WTC11 (cell line): Measurements from ENCODE around the gene AVP. TPM values are rescaled to one million over a fixed set of nuclear protein-coding genes. Genes with fewer than 3 reads are reported as not detected.

Experiments
- ATAC-seq: fragments of 200-7000 bp; cut with Tn5 transposase; 2 replicates; pipeline ENCODE4 v1.10.0; 2021; ENCODE audit warnings: mild to moderate bottlenecking, moderate library complexity
- CTCF ChIA-PET: fragments of 300-600 bp; sonication (Branson Sonifier 250); formaldehyde crosslinking; loops from one replicate; lab custom pipeline; 2021; ENCODE audit warnings: antibody characterized with exemption; lab: Charles Lee
- POLR2A ChIA-PET: fragments of 350-600 bp; sonication (Branson Sonifier 250); formaldehyde crosslinking; loops from one replicate; lab custom pipeline; 2021; ENCODE audit warnings: antibody characterized with exemption; lab: Charles Lee
- DNase-seq: peaks from one replicate; pipeline ENCODE4 v3.0.0; 2021; ENCODE audit warnings: low spot score
- H3K27ac Mint-ChIP-seq: 2 replicates; pipeline ENCODE4 v1.8.0; 2021; ENCODE audit warnings: mixed read lengths
- H3K27me3 Mint-ChIP-seq: 2 replicates; pipeline ENCODE4 v1.8.0; 2021; ENCODE audit warnings: low read depth, mild to moderate bottlenecking, moderate library complexity, mixed read lengths
- H3K36me3 Mint-ChIP-seq: 2 replicates; pipeline ENCODE4 v1.8.0; 2021; ENCODE audit warnings: mixed read lengths
- H3K4me1 Mint-ChIP-seq: 2 replicates; pipeline ENCODE4 v1.8.0; 2022; ENCODE audit warnings: mixed read lengths
- H3K4me3 Mint-ChIP-seq: 2 replicates; pipeline ENCODE4 v1.8.0; 2021; ENCODE audit warnings: mild to moderate bottlenecking, moderate library complexity, mixed read lengths
- H3K9me3 Mint-ChIP-seq: 2 replicates; pipeline ENCODE4 v1.8.0; 2021; ENCODE audit warnings: mixed read lengths
- ELF4 ChIP-seq: sonication (generic); formaldehyde crosslinking; IDR thresholded peaks from 2 replicates; pipeline ENCODE4 v1.8.1; 2022; ENCODE audit warnings: low read depth, mild to moderate bottlenecking, moderate library complexity, missing genetic modification reagents
- ERG ChIP-seq: fragments of 250-450 bp; sonication (Bioruptor Pico); IDR thresholded peaks from 2 replicates; pipeline ENCODE4 v1.8.0; 2021; ENCODE audit warnings: mild to moderate bottlenecking
- ESRRA ChIP-seq: sonication (generic); formaldehyde crosslinking; IDR thresholded peaks from 2 replicates; pipeline ENCODE4 v1.8.1; 2022; ENCODE audit warnings: mild to moderate bottlenecking, missing genetic modification reagents, borderline replicate concordance
- FOXK1 ChIP-seq: sonication (generic); formaldehyde crosslinking; IDR thresholded peaks from 2 replicates; pipeline ENCODE4 v1.8.0; 2022; ENCODE audit warnings: mild to moderate bottlenecking, moderate library complexity, missing genetic modification reagents
- GRHL2 ChIP-seq: fragments of 250-450 bp; sonication (Bioruptor Pico); IDR thresholded peaks from 2 replicates; pipeline ENCODE4 v1.8.0; 2022; ENCODE audit warnings: mild to moderate bottlenecking, moderate library complexity; ENCODE audit not compliant: insufficient replicate concordance, severe bottlenecking
- KAT7 ChIP-seq: sonication (generic); formaldehyde crosslinking; IDR thresholded peaks from 2 replicates; pipeline ENCODE4 v1.8.1; 2023; ENCODE audit warnings: missing genetic modification reagents, mild to moderate bottlenecking, borderline replicate concordance
- RORB ChIP-seq: fragments of 250-450 bp; sonication (Bioruptor Pico); IDR thresholded peaks from 2 replicates; pipeline ENCODE4 v1.9.0; 2021; ENCODE audit warnings: mild to moderate bottlenecking
- SMAD3 ChIP-seq: sonication (generic); formaldehyde crosslinking; IDR thresholded peaks from 2 replicates; pipeline ENCODE4 v1.8.0; 2022; ENCODE audit warnings: missing genetic modification reagents, mild to moderate bottlenecking, borderline replicate concordance
- SMAD4 ChIP-seq: sonication (generic); formaldehyde crosslinking; IDR thresholded peaks from 2 replicates; pipeline ENCODE4 v1.8.0; 2022; ENCODE audit warnings: mild to moderate bottlenecking, missing genetic modification reagents
- TEAD1 ChIP-seq: sonication (generic); formaldehyde crosslinking; IDR thresholded peaks from 2 replicates; pipeline ENCODE4 v1.8.0; 2022; ENCODE audit warnings: mild to moderate bottlenecking, missing genetic modification reagents
- ZBTB21 ChIP-seq: sonication (generic); formaldehyde crosslinking; IDR thresholded peaks from 2 replicates; pipeline ENCODE4 v1.8.1; 2023; ENCODE audit warnings: mild to moderate bottlenecking, missing genetic modification reagents, borderline replicate concordance
- ZNF263 ChIP-seq: sonication (generic); formaldehyde crosslinking; IDR thresholded peaks from 2 replicates; pipeline ENCODE4 v1.8.1; 2022; ENCODE audit warnings: low read depth, mild to moderate bottlenecking, moderate library complexity, missing genetic modification reagents
- total RNA-seq: library from RNA; stranded (reverse); gene quantifications from 3 replicates; pipeline ENCODE4 v1.2.3, GENCODE V29; 2021
- TF ChIP-seq, protein P1 (sequence below): sonication (generic); formaldehyde crosslinking; IDR thresholded peaks from 2 replicates; pipeline ENCODE4 v1.8.1; 2023; ENCODE audit warnings: mild to moderate bottlenecking, missing genetic modification reagents, moderate library complexity
- TF ChIP-seq, protein P2 (sequence below): fragments of 250-450 bp; sonication (Bioruptor Pico); IDR thresholded peaks from 2 replicates; pipeline ENCODE4 v1.9.0; 2021; ENCODE audit warnings: moderate library complexity, mild to moderate bottlenecking, inconsistent platforms, borderline replicate concordance
- TF ChIP-seq, protein P3 (sequence below): fragments of 250-450 bp; sonication (Bioruptor Pico); IDR thresholded peaks from 2 replicates; pipeline ENCODE4 v1.9.0; 2021; ENCODE audit warnings: mild to moderate bottlenecking
- TF ChIP-seq, protein P4 (sequence below): sonication (generic); formaldehyde crosslinking; IDR thresholded peaks from 2 replicates; pipeline ENCODE4 v1.8.0; 2022; ENCODE audit warnings: mild to moderate bottlenecking, missing genetic modification reagents
- TF ChIP-seq, protein P5 (sequence below): fragments of 250-450 bp; sonication (Bioruptor Pico); IDR thresholded peaks from 2 replicates; pipeline ENCODE4 v1.9.0; 2021; ENCODE audit warnings: mild to moderate bottlenecking
- TF ChIP-seq, protein P6 (sequence below): sonication (generic); formaldehyde crosslinking; conservative IDR thresholded peaks from 2 replicates; pipeline ENCODE4 v1.8.1; 2022; ENCODE audit warnings: mild to moderate bottlenecking, missing genetic modification reagents
- TF ChIP-seq, protein P7 (sequence below): fragments of 200-600 bp; IDR thresholded peaks from 2 replicates; pipeline ENCODE4 v1.8.0; 2022; ENCODE audit warnings: antibody characterized with exemption
- TF ChIP-seq, protein P8 (sequence below): fragments of 250-450 bp; sonication (Bioruptor Pico); IDR thresholded peaks from 2 replicates; pipeline ENCODE4 v1.9.0; 2021; ENCODE audit warnings: mild to moderate bottlenecking, borderline replicate concordance

AVP gene
- total RNA-seq, 1 experiment from 2014 or later, result 0.50 TPM

DNA sequence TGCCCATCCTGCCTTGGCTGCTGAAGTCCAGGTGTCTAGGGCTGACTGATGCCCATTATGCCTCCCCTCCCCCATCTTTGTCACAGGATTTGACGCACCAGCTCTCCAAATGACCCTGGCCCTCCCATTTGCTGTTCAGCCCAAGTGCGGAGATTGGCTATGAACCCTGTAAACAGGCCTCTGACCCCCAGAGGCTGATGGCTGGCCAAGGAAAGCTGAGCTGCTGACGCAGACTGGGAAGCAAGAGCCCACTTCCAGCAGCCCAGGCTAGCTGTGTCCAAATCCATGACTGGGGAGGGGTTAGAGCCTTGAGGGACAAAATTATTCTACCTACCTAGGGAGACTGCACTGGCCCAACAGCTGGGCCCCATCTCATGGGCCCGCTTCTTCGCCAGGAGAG lies 41.9 kb downstream of the AVP start:
- Mint-ChIP-seq H3K27me3 (no peaks in the 10 kb centered on the region), H3K4me3 (peak overlapping the region; percentile 48), H3K27ac (peak overlapping the region; percentile 86), H3K36me3 (peaks cover 29% of the 10 kb centered on the region)
- POLR2A ChIA-PET, result no interaction called here
- no peak for ATAC-seq
- TF ChIP-seq, protein P1, sequence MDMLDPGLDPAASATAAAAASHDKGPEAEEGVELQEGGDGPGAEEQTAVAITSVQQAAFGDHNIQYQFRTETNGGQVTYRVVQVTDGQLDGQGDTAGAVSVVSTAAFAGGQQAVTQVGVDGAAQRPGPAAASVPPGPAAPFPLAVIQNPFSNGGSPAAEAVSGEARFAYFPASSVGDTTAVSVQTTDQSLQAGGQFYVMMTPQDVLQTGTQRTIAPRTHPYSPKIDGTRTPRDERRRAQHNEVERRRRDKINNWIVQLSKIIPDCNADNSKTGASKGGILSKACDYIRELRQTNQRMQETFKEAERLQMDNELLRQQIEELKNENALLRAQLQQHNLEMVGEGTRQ (CRISPR knock-in tag), result no peak
- no peak for TF ChIP-seq SMAD4 (CRISPR knock-in tag)
- TF ChIP-seq, protein P2, sequence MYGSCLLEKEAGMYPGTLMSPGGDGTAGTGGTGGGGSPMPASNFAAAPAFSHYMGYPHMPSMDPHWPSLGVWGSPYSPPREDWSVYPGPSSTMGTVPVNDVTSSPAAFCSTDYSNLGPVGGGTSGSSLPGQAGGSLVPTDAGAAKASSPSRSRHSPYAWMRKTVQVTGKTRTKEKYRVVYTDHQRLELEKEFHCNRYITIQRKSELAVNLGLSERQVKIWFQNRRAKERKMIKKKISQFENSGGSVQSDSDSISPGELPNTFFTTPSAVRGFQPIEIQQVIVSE (CRISPR knock-in tag), result no peak
- TF ChIP-seq FOXK1 (CRISPR knock-in tag), result no peak
- no peak for TF ChIP-seq ESRRA (CRISPR knock-in tag)
- TF ChIP-seq KAT7, result no peak
- TF ChIP-seq, protein P3, sequence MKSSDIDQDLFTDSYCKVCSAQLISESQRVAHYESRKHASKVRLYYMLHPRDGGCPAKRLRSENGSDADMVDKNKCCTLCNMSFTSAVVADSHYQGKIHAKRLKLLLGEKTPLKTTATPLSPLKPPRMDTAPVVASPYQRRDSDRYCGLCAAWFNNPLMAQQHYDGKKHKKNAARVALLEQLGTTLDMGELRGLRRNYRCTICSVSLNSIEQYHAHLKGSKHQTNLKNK (CRISPR knock-in tag), result no peak
- no peak for TF ChIP-seq TEAD1
- TF ChIP-seq ERG (CRISPR knock-in tag), result no peak
- TF ChIP-seq, protein P4, sequence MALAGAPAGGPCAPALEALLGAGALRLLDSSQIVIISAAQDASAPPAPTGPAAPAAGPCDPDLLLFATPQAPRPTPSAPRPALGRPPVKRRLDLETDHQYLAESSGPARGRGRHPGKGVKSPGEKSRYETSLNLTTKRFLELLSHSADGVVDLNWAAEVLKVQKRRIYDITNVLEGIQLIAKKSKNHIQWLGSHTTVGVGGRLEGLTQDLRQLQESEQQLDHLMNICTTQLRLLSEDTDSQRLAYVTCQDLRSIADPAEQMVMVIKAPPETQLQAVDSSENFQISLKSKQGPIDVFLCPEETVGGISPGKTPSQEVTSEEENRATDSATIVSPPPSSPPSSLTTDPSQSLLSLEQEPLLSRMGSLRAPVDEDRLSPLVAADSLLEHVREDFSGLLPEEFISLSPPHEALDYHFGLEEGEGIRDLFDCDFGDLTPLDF (CRISPR knock-in tag), result no peak
- TF ChIP-seq, protein P5, sequence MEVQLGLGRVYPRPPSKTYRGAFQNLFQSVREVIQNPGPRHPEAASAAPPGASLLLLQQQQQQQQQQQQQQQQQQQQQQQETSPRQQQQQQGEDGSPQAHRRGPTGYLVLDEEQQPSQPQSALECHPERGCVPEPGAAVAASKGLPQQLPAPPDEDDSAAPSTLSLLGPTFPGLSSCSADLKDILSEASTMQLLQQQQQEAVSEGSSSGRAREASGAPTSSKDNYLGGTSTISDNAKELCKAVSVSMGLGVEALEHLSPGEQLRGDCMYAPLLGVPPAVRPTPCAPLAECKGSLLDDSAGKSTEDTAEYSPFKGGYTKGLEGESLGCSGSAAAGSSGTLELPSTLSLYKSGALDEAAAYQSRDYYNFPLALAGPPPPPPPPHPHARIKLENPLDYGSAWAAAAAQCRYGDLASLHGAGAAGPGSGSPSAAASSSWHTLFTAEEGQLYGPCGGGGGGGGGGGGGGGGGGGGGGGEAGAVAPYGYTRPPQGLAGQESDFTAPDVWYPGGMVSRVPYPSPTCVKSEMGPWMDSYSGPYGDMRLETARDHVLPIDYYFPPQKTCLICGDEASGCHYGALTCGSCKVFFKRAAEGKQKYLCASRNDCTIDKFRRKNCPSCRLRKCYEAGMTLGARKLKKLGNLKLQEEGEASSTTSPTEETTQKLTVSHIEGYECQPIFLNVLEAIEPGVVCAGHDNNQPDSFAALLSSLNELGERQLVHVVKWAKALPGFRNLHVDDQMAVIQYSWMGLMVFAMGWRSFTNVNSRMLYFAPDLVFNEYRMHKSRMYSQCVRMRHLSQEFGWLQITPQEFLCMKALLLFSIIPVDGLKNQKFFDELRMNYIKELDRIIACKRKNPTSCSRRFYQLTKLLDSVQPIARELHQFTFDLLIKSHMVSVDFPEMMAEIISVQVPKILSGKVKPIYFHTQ (CRISPR knock-in tag), result no peak
- TF ChIP-seq GRHL2 (CRISPR knock-in tag), result no peak
- TF ChIP-seq, protein P6, sequence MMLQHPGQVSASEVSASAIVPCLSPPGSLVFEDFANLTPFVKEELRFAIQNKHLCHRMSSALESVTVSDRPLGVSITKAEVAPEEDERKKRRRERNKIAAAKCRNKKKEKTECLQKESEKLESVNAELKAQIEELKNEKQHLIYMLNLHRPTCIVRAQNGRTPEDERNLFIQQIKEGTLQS (CRISPR knock-in tag), result no peak
- no peak for TF ChIP-seq RORB (CRISPR knock-in tag)
- TF ChIP-seq, protein P7, sequence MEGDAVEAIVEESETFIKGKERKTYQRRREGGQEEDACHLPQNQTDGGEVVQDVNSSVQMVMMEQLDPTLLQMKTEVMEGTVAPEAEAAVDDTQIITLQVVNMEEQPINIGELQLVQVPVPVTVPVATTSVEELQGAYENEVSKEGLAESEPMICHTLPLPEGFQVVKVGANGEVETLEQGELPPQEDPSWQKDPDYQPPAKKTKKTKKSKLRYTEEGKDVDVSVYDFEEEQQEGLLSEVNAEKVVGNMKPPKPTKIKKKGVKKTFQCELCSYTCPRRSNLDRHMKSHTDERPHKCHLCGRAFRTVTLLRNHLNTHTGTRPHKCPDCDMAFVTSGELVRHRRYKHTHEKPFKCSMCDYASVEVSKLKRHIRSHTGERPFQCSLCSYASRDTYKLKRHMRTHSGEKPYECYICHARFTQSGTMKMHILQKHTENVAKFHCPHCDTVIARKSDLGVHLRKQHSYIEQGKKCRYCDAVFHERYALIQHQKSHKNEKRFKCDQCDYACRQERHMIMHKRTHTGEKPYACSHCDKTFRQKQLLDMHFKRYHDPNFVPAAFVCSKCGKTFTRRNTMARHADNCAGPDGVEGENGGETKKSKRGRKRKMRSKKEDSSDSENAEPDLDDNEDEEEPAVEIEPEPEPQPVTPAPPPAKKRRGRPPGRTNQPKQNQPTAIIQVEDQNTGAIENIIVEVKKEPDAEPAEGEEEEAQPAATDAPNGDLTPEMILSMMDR, result no peak
- no peak for TF ChIP-seq ELF4
- no peak for TF ChIP-seq ZNF263
- TF ChIP-seq, protein P8, sequence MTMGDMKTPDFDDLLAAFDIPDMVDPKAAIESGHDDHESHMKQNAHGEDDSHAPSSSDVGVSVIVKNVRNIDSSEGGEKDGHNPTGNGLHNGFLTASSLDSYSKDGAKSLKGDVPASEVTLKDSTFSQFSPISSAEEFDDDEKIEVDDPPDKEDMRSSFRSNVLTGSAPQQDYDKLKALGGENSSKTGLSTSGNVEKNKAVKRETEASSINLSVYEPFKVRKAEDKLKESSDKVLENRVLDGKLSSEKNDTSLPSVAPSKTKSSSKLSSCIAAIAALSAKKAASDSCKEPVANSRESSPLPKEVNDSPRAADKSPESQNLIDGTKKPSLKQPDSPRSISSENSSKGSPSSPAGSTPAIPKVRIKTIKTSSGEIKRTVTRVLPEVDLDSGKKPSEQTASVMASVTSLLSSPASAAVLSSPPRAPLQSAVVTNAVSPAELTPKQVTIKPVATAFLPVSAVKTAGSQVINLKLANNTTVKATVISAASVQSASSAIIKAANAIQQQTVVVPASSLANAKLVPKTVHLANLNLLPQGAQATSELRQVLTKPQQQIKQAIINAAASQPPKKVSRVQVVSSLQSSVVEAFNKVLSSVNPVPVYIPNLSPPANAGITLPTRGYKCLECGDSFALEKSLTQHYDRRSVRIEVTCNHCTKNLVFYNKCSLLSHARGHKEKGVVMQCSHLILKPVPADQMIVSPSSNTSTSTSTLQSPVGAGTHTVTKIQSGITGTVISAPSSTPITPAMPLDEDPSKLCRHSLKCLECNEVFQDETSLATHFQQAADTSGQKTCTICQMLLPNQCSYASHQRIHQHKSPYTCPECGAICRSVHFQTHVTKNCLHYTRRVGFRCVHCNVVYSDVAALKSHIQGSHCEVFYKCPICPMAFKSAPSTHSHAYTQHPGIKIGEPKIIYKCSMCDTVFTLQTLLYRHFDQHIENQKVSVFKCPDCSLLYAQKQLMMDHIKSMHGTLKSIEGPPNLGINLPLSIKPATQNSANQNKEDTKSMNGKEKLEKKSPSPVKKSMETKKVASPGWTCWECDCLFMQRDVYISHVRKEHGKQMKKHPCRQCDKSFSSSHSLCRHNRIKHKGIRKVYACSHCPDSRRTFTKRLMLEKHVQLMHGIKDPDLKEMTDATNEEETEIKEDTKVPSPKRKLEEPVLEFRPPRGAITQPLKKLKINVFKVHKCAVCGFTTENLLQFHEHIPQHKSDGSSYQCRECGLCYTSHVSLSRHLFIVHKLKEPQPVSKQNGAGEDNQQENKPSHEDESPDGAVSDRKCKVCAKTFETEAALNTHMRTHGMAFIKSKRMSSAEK (CRISPR knock-in tag), result no peak
- TF ChIP-seq ZBTB21 (CRISPR knock-in tag), result no peak
- TF ChIP-seq SMAD3 (CRISPR knock-in tag), result no peak
- TF ChIP-seq, all 79 proteins: peak for 0
- CTCF ChIA-PET, result interaction anchor here (0.6 to 2.7 kb wide), 10 partner anchors 10 to 368 kb away, joined by 3 to 13 read pairs (median 3); partner anchors contain the start of gene TMEM239
- Mint-ChIP-seq H3K4me1 (peaks cover 26% of the 10 kb centered on the region), H3K9me3 (no peaks in the 10 kb centered on the region)
- no peak for DNase-seq
